ENCODE measurements around the gene SCN1B. TPM values are rescaled to one million over a fixed set of nuclear protein-coding genes. Genes with fewer than 3 reads are reported as not detected.
"Not testable (repeated sequence)": the region's sequence is repeated elsewhere in the genome, so short reads cannot be mapped to it uniquely, and the experiment has no call there.

The SCN1B gene
- total and polyA plus RNA-seq, 9 donors: 0.83 to 13.9 (median 5.7) TPM

- Histone ChIP-seq H3K4me3 (no peak overlapping the region), H3K9me3 (no peaks in the 10 kb centered on the region), H3K27me3 (no peaks in the 10 kb centered on the region), H3K36me3 (no peaks in the 10 kb centered on the region), H3K4me1 (ENCODE audit: insufficient read depth) (peaks cover 12% of the 10 kb centered on the region), H3K27ac (no peak overlapping the region)
- no peak for TF ChIP-seq EP300 (IDR thresholded peaks at IDR 0.05)
- no peak for TF ChIP-seq POLR2A (IDR thresholded peaks at IDR 0.05)
- no peak for TF ChIP-seq CTCF (IDR thresholded peaks at IDR 0.05)
- 87 to 95% (median 90%) methylated on average over 8 of the region's 8 CpGs for WGBS, 3 donors
- no peak for DNase-seq
- intact Hi-C loops (cut with DNase I): no loop called here
Observed at GRCh38 chr19:34991542-34992333, 38.5 kb upstream of the SCN1B start.

- H3K27ac ChIP-seq; H3K27me3 ChIP-seq; H3K36me3 ChIP-seq; DNase-seq; H3K4me3 ChIP-seq; intact Hi-C loops (cut with DNase I); H3K9me3 ChIP-seq: not testable (repeated sequence)
- H3K4me1 ChIP-seq (ENCODE audit: insufficient read depth): peaks cover 15% of the 10 kb centered on the region
- WGBS, 3 donors: 86 to 97% (median 94%) methylated on average over 7 of the region's 7 CpGs
Observed at GRCh38 chr19:34992582-34992981, 37.7 kb upstream of the SCN1B start.

- Histone ChIP-seq H3K27ac (peak overlapping the region in 1 of 2 donors; percentile 58), H3K4me1 (ENCODE audit: insufficient read depth) (peaks cover 22% of the 10 kb centered on the region), H3K36me3 (no peaks in the 10 kb centered on the region), H3K27me3 (no peaks in the 10 kb centered on the region), H3K4me3 (no peak overlapping the region), H3K9me3 (no peaks in the 10 kb centered on the region)
- WGBS, 3 donors: 79 to 84% (median 79%) methylated on average over 9 of the region's 9 CpGs
- intact Hi-C loops (cut with DNase I): no loop called here
- DNase-seq: no peak
- no peak for TF ChIP-seq CTCF (IDR thresholded peaks at IDR 0.05)
- TF ChIP-seq POLR2A (IDR thresholded peaks at IDR 0.05): no peak
- TF ChIP-seq EP300 (IDR thresholded peaks at IDR 0.05): no peak
Observed at GRCh38 chr19:34994286-34994642, 36.0 kb upstream of the SCN1B start.

- TF ChIP-seq POLR2A (IDR thresholded peaks at IDR 0.05) (no peak), CTCF (IDR thresholded peaks at IDR 0.05) (no peak), EP300 (IDR thresholded peaks at IDR 0.05) (no peak)
- no peaks in the 10 kb centered on the region for H3K27me3 ChIP-seq
- H3K4me3 ChIP-seq: no peak overlapping the region
- H3K9me3 ChIP-seq: no peaks in the 10 kb centered on the region
- peaks cover 23% of the 10 kb centered on the region for H3K4me1 ChIP-seq (ENCODE audit: insufficient read depth)
- peak; percentile 64 to 73 (median 70) for DNase-seq
- peak overlapping the region; percentile 14 to 58 for H3K27ac ChIP-seq
- no peaks in the 10 kb centered on the region for H3K36me3 ChIP-seq
- intact Hi-C loops (cut with DNase I): no loop called here
- WGBS, 3 donors: 23 to 34% (median 34%) methylated on average over 17 of the region's 17 CpGs
Observed at GRCh38 chr19:34994643-34995541, 35.4 kb upstream of the SCN1B start.
